NCI-H1694 treated with DMSO at 0.1 percent for 48 hours (cell line): ENCODE results near the gene AADACL4.

Source experiments
- DNase-seq: peaks from one replicate; lab custom pipeline; 2025; lab: John Stamatoyannopoulos, UW

AADACL4 gene

DNA sequence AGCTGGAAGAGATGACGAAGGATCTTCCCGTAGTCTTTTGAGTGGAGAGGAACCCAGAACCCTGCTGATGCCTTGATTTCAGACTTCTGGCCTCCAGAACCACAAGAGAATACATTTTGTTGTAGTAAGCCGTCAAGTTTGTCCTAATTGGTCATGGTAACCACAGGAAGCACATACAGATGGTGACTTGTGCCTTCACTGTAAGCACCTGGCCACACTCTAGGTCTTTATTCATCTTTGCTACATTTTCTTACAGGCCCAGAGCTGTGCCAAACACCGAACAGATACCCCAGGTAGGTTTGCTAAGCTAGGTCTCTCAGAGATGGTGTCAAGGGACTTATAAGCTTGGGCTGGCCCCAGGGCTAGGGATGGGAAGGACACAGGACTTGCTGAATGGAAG lies 30.7 kb upstream of the AADACL4 start:
- DNase-seq: no peak

DNA sequence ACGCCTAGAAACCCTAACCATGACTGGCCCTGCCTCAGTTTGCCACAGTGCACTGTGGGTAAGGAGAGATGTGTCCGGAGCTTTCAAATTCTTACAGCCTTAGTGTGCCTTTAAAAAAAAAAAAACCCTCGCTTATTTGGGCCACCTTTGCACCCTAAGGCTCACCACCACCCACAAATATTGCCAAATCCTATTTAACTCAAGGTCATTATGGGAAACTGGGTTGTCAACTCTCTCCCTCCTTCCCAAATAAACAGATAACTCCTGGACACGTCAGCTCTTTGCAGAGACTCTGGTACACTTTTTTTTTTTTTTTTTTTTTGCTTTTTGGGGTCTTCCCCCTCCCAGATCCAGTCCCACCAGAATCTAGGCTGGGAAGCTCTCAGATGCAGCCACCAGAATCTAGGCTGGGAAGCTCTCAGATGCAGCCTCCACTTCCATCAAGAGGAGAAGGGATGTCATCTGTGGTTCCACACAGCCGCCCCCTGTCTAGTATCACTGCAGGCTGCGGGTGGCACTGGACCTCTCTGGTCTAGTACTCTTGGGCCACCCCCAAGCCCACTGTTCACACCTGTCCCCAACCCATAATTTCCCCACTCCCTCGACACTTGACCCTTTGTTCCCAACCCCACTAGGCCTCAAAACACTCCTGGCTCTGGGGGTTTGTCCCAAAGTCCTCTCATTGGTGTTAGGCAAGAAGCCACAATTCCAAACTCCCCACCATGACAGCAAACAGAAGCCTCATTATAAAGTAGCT lies 29.3 kb upstream of the AADACL4 start:
- DNase-seq: no peak

DNA sequence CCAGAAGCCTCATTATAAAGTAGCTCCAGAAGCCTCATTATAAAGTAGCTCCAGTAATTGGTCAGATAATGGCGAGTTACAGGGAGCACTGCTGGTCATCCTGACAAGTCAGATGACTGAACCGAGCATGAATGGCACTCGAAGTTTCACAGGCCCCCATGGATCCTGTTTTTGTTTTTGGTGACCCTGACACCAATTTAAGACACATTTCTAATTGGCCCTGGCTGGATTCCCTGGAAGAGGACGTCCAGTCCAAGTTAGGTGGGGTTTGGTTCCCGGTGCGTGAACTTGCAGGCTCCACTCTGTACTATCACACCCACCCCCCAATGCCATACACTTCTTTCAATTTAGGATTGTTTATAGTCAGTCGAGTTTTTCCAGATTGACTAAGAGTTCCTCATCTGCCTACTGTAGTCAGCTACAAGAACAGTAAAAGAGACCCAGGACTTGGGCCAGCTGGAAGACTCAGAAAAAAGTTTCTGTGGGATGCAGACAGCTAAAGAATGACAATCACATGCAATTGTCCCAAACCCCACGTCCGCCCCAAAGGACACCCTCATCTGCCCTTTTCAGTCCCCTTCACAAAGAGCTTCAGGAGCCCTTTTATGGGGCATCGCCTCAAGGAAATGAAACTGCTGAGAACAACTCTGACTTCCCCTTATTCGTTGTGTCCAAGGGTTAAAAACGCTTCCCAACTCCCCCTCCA lies 28.6 kb upstream of the AADACL4 start:
- DNase-seq: no peak

DNA sequence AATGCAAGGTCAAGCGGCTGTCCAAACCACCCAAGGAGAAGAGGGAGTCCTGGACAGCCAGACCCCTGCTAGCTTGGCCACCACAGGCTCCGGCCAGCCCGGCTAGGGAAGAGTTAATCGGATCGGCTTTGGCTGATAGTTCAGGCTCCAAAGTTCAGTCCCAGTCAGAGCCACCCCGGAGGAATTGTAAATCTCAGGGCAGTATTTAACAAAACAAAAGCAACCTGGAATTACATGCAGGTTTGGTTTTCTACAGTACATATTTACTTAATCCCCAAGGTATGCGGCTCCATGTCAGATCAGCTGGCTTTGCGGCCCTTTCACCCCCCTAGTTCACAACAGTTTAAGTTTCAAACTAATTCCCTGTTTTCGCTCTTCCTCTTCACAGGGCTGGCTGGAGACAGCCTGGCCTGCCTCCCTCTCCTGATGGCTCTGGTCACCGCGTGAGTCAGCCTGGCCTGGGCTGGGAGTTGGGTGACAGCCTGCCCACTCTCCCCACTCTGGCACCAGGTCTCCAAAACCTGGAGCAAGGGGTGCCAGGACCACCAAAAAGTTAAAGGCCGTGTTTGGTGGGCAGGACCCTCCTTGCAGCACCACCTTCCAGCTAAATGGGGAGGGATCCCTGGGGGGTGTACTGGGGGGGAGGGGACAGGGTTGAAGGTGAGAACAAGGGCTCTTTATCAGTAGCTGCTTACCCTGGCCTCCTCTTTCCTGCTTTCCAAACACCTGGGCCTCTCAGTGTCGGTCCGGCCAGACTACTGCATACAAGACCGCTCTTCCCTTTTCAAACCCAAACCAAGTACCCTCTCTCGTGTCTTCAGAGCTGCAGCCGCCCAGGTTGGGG lies 27.8 kb upstream of the AADACL4 start:
- no peak for DNase-seq

DNA sequence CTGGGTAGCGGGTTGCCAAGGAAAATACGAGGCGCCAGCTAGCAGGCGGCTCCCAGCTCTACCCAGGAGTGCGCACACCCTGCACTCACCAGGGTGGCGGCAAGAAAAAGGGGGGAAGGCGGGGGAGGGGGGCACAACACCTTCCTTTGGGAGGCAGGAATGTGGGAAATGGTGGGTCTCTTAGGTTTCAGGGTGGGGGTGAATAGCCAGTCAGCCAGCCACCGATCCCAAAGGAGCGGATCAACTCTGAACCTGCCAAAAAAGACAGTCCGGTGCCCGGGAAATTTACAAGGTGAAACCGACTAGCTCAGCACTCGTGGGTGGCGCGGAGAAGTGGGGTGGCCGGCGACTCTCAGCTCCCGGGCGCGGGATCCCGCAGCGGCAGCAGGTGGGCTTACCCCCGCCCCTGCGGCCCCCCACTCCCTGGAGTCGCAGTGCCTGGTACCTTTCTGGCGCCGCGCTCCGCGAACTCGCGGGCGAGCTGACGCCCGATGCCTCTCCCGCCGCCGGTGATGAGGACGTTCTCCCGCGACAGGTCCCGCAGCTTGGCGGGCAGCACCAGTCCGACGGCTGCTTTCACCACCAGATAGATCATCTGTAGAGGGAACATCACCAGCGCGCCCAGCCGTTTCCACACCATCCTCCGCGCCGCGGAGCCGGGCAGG lies 27.0 kb upstream of the AADACL4 start:
- DNase-seq: no peak

DNA sequence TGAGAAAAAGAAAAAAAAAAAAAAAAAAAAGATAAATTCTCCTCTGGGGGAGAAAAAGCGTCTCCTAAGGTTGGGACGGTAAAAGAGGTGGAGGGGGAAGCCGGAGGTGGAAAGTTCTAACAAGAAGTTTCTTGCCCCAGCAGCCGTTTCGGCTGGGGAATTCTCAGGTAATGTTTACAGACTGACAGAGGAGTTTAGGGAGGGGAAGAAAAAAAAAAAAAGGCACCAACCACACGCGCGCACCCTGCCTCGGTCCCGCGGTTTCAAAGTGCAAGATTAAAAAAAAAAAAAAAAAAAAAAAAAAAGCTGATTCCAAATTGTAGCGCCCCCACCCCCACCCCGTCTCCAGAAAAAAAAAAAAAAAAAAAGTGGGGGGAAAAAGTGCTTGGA lies 26.4 kb upstream of the AADACL4 start:
- no peak for DNase-seq

DNA sequence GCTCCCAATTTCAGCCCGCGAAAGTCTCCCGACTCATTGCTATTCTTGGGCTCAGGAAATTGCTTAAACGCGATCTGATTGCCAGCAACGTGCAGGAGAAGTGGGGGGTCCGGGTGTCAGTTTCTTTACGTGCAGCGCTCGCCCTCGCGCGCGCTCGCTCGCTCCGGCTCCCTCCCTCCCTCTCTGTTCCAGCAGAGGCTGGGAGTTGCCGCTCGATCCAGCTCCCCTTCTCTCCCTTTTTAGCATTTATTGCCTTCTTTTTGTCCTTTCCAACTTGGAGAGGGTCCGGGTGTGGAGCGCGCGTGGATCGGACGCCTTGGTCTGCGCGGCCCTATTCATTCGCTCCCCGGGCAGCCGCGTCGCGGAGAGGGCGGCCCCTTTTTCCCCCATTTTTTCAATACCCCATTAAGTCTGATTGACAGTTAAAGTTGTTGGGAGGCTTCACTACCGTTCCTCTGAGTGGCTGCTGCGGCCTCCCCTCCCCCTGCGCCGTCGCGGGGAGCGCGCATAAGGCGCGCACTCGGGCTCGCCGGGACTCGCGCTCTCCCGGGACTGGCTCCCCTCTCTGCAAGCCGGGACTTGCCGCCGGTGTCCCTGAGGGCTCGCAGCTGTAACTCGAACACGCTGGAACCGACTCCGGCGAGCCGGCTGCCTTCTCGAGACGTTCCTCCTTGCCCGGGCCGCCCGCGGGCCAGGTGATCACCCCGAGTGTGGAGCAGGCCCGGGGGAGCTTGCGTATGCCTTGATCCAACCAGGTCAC lies 25.8 kb upstream of the AADACL4 start, which contains the start of gene DHRS3:
TSS of gene DHRS3 (minus strand) at position 310 of the 760 bp plus-strand sequence. CDS start 862 bp downstream, outside the sequence.
- peak; percentile 9 for DNase-seq

DNA sequence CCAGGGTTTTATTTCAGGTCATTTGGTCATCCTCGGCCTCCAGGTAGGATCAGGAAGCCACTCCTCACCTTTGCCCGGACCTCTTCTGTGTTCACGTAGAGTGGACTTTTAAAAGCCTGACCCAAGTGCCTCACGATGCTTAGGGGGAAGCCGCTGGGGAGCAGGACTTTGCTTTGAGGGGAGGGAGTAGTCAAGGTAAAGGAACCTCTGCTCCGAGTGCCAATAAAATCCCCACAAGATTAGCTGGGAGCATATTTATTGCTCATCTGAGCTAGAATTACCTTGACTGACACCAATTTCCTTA lies 25.3 kb upstream of the AADACL4 start:
- DNase-seq: no peak

DNA sequence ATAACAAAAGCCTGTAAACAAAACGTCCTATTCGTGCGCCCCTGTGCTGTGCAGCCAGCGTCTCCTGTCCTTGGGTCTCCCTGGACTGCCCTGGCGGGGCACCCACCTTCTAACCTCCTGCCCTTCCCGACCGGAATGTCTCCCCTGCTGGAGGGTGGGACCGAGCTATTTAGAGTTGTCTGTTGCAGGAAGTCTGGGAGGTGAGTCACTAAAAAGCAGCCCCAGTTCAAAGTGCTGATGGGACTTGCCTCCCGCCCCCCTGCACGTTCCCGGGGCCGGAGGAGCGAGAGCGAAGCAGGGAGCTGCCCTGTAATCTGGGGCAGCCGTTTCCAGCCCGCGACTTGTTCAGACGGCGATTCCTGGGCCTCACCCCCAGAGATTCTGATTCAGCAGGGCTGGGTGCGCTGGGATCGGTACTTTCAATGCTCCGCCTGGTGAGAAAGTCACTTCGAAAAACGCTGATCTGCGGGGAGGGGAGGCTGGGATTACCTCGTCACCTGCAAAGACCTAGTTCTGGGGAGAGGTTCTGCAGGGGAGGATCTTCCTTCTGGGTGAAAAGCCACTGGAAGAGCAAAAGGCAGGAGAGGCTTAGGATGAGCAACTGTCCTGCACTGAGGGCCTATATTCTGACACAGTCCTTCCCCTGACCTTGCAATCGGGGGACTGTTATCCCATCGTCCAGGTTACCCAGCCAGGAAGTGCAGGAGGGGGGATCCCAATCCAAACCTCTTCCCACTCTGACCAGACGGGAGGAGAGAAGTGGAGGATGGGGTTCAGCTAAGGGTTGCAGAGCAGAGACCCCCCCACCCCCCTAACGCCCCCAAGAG lies 24.7 kb upstream of the AADACL4 start:
- no peak for DNase-seq

DNA sequence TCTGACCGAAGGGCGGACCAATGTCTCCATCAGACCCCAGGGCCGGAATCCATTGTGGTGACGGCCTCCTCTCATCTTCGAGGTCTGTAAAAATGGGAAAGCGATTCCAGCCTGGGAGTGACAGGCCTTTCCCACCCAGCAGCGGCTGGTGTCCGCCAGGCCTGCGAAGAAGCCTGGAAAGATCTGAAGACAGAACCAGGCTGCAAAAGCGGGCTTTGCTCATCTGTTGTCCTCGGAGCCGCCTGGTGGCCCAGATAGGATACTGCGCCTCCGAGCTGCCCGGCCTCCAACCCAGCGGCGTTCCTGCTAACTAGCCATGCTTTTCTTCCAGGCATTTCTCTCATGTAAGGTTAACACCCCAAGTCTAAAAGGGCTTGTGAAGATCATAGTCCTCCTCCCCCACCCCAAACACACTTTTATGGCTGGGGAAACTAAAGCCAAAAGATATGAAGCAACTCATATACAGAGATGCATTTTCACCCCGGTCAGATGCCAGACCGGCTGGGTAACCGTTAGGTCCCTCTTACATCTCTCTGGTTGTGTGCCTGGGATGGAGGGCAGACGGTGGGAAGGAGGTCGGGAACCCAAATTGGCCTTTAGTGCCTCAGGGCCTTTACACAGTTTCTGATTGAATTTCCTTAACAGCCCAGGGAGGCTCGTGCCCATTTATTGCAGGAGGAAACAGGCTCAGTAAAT lies 23.9 kb upstream of the AADACL4 start:
- peak; percentile 42 for DNase-seq

DNA sequence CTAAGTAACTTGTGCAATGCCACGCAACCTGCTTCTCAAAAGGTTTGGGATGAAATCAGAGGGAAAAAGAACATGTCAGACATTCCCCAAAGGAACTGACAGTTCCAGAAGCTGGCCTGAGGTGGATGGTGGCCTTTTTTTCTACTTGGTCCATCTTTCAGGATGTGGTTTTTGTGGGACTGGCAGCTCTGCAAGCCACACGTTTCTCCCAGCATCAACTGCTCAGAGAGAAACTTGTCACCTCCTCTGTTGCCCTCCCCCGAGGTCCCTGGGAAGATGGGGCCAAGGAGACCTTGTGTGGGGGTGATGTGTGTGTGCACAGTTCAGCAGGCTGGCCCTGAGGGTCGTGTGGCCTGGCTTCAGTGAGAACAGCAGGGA lies 23.4 kb upstream of the AADACL4 start:
- no peak for DNase-seq

DNA sequence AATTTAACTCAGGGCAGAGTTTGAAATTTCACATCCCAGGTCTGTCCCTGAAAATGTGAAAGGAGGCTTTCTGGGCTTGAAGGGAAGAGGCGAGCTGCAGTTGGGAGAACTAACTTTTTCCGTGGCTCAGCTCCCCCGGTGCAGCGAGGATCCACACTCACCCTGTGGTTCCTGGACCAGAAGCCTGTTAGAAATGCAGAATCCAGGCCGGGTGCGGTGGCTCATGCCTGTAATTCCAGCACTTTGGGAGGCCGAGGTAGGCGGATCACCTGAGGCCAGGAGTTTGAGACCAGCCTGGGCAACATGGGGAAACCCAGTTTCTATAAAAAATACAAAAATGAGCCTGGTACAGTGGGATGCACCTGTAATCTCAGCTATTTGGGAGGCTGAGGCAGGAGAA lies 23.0 kb upstream of the AADACL4 start:
- DNase-seq: no peak

DNA sequence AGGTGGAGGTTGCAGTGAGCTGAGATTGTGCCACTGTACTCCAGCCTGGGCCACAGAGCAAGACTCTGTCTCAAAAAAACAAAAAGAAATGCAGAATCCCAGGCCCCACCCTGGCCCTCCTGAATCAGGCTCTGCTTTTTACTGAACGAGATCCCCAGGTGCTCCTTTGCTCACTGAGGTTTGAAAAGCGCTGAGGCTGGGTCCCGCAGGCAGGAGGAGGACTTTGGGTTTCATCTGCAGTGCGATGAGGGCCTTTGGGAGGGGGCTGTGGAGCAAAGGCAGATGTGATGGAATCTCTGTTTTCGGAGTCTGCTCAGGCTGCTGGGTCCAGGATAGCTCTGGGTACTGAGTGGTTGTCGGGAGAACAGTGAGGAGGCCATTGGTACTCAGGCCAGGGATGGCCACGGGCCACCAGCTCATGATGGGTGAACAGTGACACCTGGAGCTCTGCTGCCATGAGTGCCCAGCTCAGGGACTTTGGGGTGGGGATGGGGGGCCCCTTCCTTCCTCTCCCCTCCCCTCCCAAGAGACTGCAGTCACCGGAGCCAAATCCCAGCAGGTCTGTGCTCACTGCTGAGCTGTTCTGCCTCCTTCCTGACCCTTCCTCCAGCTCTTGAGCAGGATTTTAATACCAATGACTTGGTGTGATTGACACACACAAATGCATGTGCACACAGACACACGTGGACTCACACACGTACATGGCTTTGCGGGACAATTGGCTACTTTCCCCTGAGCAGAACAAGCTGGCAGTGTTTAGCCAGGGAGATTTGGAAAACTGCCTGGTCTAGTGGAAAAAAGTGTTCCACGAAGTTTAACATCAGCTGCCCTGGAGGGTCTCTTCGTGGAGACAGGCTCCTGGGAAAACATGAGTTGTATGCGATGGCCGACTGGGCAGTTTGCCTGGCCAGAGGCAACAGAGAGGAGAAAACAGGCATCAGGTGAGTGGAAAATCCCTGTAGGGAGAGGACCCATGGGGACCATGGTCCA lies 22.2 kb upstream of the AADACL4 start:
- DNase-seq: no peak

DNA sequence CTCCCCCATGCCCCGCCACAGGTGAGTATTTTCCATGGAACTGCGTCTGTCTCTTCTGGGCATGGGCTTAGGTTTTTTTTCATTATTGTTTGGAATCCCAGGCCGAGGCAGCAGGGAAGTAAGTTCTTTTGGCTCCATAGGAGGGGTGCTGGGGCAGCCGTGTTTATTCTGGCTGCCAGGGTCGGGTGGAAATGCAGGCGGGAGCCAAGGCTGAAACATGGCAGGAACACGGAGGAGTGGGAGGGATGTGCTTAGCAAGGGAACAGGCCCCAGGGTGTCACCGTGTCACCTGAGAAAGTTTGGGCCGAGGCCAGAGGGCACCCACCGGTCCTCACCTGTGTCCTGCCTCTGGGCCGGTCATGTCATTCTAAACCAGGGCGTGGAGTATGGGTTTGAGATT lies 21.4 kb upstream of the AADACL4 start:
- no peak for DNase-seq

DNA sequence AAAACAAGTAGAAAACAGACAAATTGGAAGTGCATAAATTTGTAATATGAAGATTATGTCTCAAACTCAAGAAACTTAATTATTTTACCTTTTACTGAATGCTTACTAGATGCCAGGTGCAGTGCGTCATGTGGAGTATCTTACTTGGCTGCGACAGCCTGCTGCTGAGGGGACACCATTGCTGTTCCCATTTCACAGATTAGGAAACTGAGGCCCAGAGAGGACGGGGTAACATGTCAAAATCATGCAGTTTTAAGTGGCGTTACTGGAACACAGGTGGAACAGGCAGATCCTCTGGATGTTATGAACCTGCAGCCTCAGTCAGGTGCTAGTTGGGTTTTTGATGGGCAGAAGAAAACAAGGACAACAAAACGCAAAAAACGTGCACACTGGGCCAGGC lies 18.6 kb upstream of the AADACL4 start:
- no peak for DNase-seq

DNA sequence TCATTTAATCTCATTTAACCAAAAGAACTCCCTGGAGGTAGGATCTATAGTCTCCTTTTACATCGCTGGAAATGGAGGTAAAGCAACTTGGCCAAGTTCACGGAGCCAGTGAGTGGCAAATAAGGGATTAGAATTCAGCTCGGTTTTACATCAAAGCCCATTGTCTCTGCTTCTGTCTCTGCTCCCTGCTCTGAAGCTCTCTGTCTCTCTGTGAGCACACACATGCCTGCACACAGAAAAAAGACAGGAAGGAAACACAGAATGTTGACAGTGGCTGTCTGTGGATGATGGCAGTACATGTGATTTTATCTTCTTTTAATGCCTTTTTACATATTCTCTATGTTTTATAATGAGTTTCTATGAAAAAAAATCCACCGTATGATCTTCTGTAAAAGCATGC lies 17.0 kb upstream of the AADACL4 start:
- no peak for DNase-seq

DNA sequence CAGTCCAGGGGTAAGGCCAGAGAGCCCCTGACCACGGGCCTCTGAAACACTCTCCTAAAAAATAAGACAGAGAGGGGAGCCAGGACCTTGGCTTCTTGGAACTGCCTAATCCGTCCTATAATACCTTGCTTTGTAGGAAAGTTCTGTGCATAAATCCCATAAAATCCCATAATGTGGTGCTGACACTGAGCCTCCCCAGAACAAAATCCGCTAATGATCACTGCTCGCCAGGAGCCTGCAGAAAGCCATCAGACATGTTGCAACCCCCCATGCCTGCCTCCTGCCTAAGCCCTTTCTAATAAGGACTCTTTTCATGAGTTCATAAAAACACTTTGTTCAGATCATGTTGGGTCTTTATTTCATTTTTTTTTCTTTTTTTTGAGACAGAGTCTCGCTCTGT lies 16.6 kb upstream of the AADACL4 start:
- DNase-seq: no peak

DNA sequence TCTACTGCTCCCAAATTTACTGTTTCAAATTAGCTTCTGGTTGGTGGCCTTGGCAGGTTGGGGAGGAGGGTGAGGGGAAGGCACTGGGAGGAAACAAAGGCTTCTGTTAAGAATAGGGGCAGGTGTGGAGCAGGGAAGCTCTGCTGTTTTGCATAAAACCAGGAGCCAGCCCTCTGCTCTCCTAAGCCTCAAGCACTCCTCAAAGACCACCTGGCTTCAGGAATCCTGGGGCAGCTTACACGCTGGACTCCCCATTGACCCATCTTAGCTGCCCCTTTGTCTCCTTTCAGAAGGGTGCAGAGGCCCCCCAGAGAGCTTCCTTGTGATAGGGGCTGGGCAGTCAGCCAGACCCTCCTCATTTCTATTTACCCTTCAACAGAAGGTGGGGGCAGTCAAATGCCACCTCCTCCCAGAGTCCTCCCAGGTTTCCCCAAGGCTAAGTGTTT lies 14.4 kb upstream of the AADACL4 start:
- DNase-seq: no peak
